HEK293 (cell line): ENCODE measurements around the gene PLEKHG2.

Source experiments
- CTCF ChIA-PET: fragments of 350-600 bp; formaldehyde crosslinking; extraction: SDS; loops from one replicate; lab custom pipeline; 2021; ENCODE audit warnings: antibody characterized with exemption; lab: Yijun Ruan, JAX
- POLR2A ChIA-PET: fragments of 300-600 bp; formaldehyde crosslinking; extraction: SDS; loops from one replicate; lab custom pipeline; 2020; ENCODE audit warnings: antibody characterized with exemption, inconsistent platforms; lab: Yijun Ruan, JAX
- H3K27ac ChIP-seq: fragments of 200-500 bp; sonication (Bioruptor generic); 2 replicates; pipeline ENCODE4 v1.5.1; 2014; ENCODE audit warnings: low read depth, low read length, control low read depth, inconsistent platforms; ENCODE audit errors: extremely low read depth
- H3K36me3 ChIP-seq, 2 experiments: fragments of 200-500 bp in 1 of 2; sonication (Bioruptor generic) in 1 of 2; 1 replicate in 1 of 2; 2 replicates in 1 of 2; pipeline ENCODE4 v1.5.1; 2014 to 2017; ENCODE audit warnings: inconsistent platforms in 2 of 2, low read length in 2 of 2; ENCODE audit not compliant: control insufficient read depth in 2 of 2, insufficient read depth in 1 of 2
- H3K4me1 ChIP-seq: fragments of 200-500 bp; sonication (Bioruptor generic); 2 replicates; pipeline ENCODE4 v1.5.1; 2014; ENCODE audit warnings: mild to moderate bottlenecking, low read length, inconsistent platforms; ENCODE audit not compliant: control insufficient read depth, insufficient read depth
- H3K4me3 ChIP-seq: 2 replicates; pipeline ENCODE4 v1.5.1; 2011; ENCODE audit warnings: low read depth, mild to moderate bottlenecking, control low read depth, low read length, moderate library complexity
- H3K9me3 ChIP-seq: fragments of 200-500 bp; sonication (Bioruptor generic); 2 replicates; pipeline ENCODE4 v1.5.1; 2014; ENCODE audit warnings: low read depth, low read length, inconsistent platforms; ENCODE audit not compliant: control insufficient read depth, insufficient read depth
- KLF10 ChIP-seq: fragments of 450-650 bp; IDR thresholded peaks from 2 replicates; pipeline ENCODE4 v1.5.1; 2018; ENCODE audit warnings: missing biosample characterization, mild to moderate bottlenecking, missing genetic modification characterization
- KLF17 ChIP-seq: fragments of 450-650 bp; formaldehyde crosslinking; IDR thresholded peaks from 2 replicates; pipeline ENCODE4 v1.5.1; 2016; ENCODE audit warnings: missing biosample characterization, missing genetic modification characterization
- MEIS1 ChIP-seq: sonication (generic); formaldehyde crosslinking; IDR thresholded peaks from 2 replicates; pipeline ENCODE4 v1.8.1; 2022; ENCODE audit warnings: missing genetic modification reagents, mild to moderate bottlenecking, borderline replicate concordance
- MZF1 ChIP-seq: fragments of 450-650 bp; formaldehyde crosslinking; IDR thresholded peaks from 2 replicates; pipeline ENCODE4 v1.5.1; 2017; ENCODE audit warnings: missing biosample characterization, missing genetic modification characterization, borderline replicate concordance
- PRDM4 ChIP-seq: fragments of 450-650 bp; formaldehyde crosslinking; IDR thresholded peaks from 2 replicates; pipeline ENCODE4 v1.5.1; 2017; ENCODE audit warnings: missing biosample characterization, missing genetic modification characterization
- TSHZ1 ChIP-seq: fragments of 450-650 bp; formaldehyde crosslinking; IDR thresholded peaks from 2 replicates; pipeline ENCODE4 v1.5.1; 2016; ENCODE audit warnings: missing biosample characterization, missing genetic modification characterization, borderline replicate concordance
- ZNF16 ChIP-seq: fragments of 450-650 bp; formaldehyde crosslinking; IDR thresholded peaks from 2 replicates; pipeline ENCODE4 v1.5.1; 2016; ENCODE audit warnings: low read depth, missing biosample characterization, missing genetic modification characterization
- ZNF174 ChIP-seq: fragments of 450-650 bp; formaldehyde crosslinking; IDR thresholded peaks from 2 replicates; pipeline ENCODE4 v1.5.0; 2017; ENCODE audit warnings: missing biosample characterization, mild to moderate bottlenecking, missing genetic modification characterization
- ZNF211 ChIP-seq: fragments of 450-650 bp; formaldehyde crosslinking; IDR thresholded peaks from 2 replicates; pipeline ENCODE4 v1.5.1; 2016; ENCODE audit warnings: low read depth, missing biosample characterization, missing genetic modification characterization
- ZNF26 ChIP-seq: fragments of 450-650 bp; formaldehyde crosslinking; IDR thresholded peaks from 2 replicates; pipeline ENCODE4 v1.5.1; 2016; ENCODE audit warnings: missing biosample characterization, missing genetic modification characterization
- ZNF266 ChIP-seq: fragments of 450-650 bp; formaldehyde crosslinking; IDR thresholded peaks from 2 replicates; pipeline ENCODE4 v1.5.1; 2016; ENCODE audit warnings: missing biosample characterization, missing genetic modification characterization, low read depth
- ZNF280D ChIP-seq: fragments of 450-650 bp; formaldehyde crosslinking; IDR thresholded peaks from 2 replicates; pipeline ENCODE4 v1.5.1; 2016; ENCODE audit warnings: missing biosample characterization, missing genetic modification characterization
- ZNF518A ChIP-seq: fragments of 450-650 bp; formaldehyde crosslinking; conservative IDR thresholded peaks from 2 replicates; pipeline ENCODE4 v1.5.1; 2016; ENCODE audit warnings: low read depth, missing biosample characterization, missing genetic modification characterization
- ZNF610 ChIP-seq: fragments of 450-650 bp; formaldehyde crosslinking; IDR thresholded peaks from 2 replicates; pipeline ENCODE4 v1.5.1; 2016; ENCODE audit warnings: missing biosample characterization, missing genetic modification characterization, borderline replicate concordance
- ZNF677 ChIP-seq: fragments of 450-650 bp; IDR thresholded peaks from 2 replicates; pipeline ENCODE4 v1.5.0; 2018; ENCODE audit warnings: missing biosample characterization, mild to moderate bottlenecking, missing genetic modification characterization, moderate library complexity
- ZNF768 ChIP-seq: fragments of 450-650 bp; formaldehyde crosslinking; IDR thresholded peaks from 2 replicates; pipeline ENCODE4 v1.5.1; 2018; ENCODE audit warnings: missing biosample characterization, mild to moderate bottlenecking, missing genetic modification characterization
- ZNF837 ChIP-seq: fragments of 450-650 bp; formaldehyde crosslinking; IDR thresholded peaks from 2 replicates; pipeline ENCODE4 v1.5.1; 2016; ENCODE audit warnings: missing biosample characterization, missing genetic modification characterization

Gene PLEKHG2

GRCh38 chr19:39436350-39436716 lies 23.9 kb downstream of the PLEKHG2 start (continued):
- TF ChIP-seq MZF1 (peak; percentile 96; the same call in 1 of the 2 replicates), ZNF211 (tag by site-specific recombination) (no peak), ZNF768 (no peak; the same call in 1 of the 2 replicates), KLF10 (tag by site-specific recombination) (0 out of 2 replicates have a peak, but pooled peaks have one; percentile 12), ZNF280D (tag by site-specific recombination) (0 out of 2 replicates have a peak, but pooled peaks have one; percentile 44)
- TF ChIP-seq, all 188 proteins: peak for 15

GRCh38 chr19:39438270-39438934 lies 25.9 kb downstream of the PLEKHG2 start:
- H3K4me3 ChIP-seq = no peak overlapping the region
- H3K9me3 ChIP-seq = no peaks in the 10 kb centered on the region; the same call in 1 of the 2 replicates
- ChIA-PET POLR2A (interaction anchor here (0.6 to 2.4 kb wide), 3 partner anchors 10 to 80 kb away, joined by 3 to 13 read pairs (median 5); partner anchors contain the start of gene TIMM50), CTCF (interaction anchor here (0.6 to 5.8 kb wide), 13 partner anchors 24 to 505 kb away, joined by 3 to 111 read pairs (median 4); partner anchors contain the start of genes EID2 and EID2B)
- H3K36me3 ChIP-seq = peaks cover 17 to 20% of the 10 kb centered on the region in 2 experiments
- peak overlapping the region; percentile 19; the same call in 1 of the 2 replicates for H3K27ac ChIP-seq
- peaks cover 20% of the 10 kb centered on the region for H3K4me1 ChIP-seq
- no peak for TF ChIP-seq ZNF610 (tag by site-specific recombination)
- no peak for TF ChIP-seq TSHZ1 (tag by site-specific recombination)
- TF ChIP-seq ZNF16 = no peak
- no peak for TF ChIP-seq ZNF837 (tag by site-specific recombination)
- TF ChIP-seq ZNF518A (tag by site-specific recombination) = no peak
- no peak for TF ChIP-seq KLF17 (tag by site-specific recombination)
- TF ChIP-seq MEIS1 = no peak
- no peak for TF ChIP-seq KLF10 (tag by site-specific recombination)
- no peak for TF ChIP-seq ZNF174 (tag by site-specific recombination)
- no peak for TF ChIP-seq ZNF26 (tag by site-specific recombination)
- TF ChIP-seq ZNF677 (tag by site-specific recombination) = no peak
- no peak for TF ChIP-seq ZNF266 (tag by site-specific recombination)
- TF ChIP-seq PRDM4 = no peak
